Colonic mucosa (tissue), 4 donors: ENCODE data around the gene POU2F1. TPM values are rescaled to one million over a fixed set of nuclear protein-coding genes. Genes with fewer than 3 reads are reported as not detected.
"Not testable (repeated sequence)": the region's sequence is repeated elsewhere in the genome, so short reads cannot be mapped to it uniquely, and the experiment has no call there.

Experiments used
- DNase-seq: peaks from one replicate; pipeline ENCODE4 v3.0.0-alpha.2; 2020
- H3K27ac ChIP-seq: fragments of 200-600 bp; one replicate; pipeline ENCODE4 v1.8.0; 2021
- H3K27me3 ChIP-seq: fragments of 200-600 bp; one replicate; pipeline ENCODE4 v1.8.0; 2021
- H3K36me3 ChIP-seq: fragments of 200-600 bp; one replicate; pipeline ENCODE4 v1.8.0; 2021
- H3K4me1 ChIP-seq: fragments of 200-600 bp; one replicate; pipeline ENCODE4 v1.8.0; 2021; ENCODE audit warnings: mild to moderate bottlenecking
- H3K4me3 ChIP-seq: fragments of 200-600 bp; one replicate; pipeline ENCODE4 v1.8.0; 2021
- H3K9ac ChIP-seq, 2 donors: one replicate each; pipeline ENCODE4 v1.7.0; 2013; ENCODE audit warnings: control low read depth in 2 of 2, low read depth in 2 of 2, low read length in 2 of 2
- H3K9me3 ChIP-seq: fragments of 200-600 bp; one replicate; pipeline ENCODE4 v1.8.0; 2021
- CTCF ChIP-seq: fragments of 200-600 bp; IDR thresholded peaks from one replicate; pipeline ENCODE4 v1.8.0; 2022; ENCODE audit warnings: antibody characterized with exemption, mild to moderate bottlenecking
- intact Hi-C: fragments of 100-400 bp; cut with DNase I; formaldehyde crosslinking; loops from one replicate; pipeline ENCODE4 v1.14.1; 2022
- total RNA-seq, 2 donors: library from RNA; stranded (reverse); fragmentation: NEBNext Ultra II Directional in 1 of 2; extraction: Animal tissue kit (Norgen Biotek cat#: 25700) in 1 of 2; gene quantifications; one replicate each; pipeline ENCODE4 v1.2.1, GENCODE V29; 2021
- donor health status: healthy.
- donor health status: DM: no; HTN: no; CAD: no.
- donor health status: DM: no; HTN: no; CAD: no.

POU2F1 gene
- total RNA-seq, 2 donors from 2014 or later: 16.4 to 24.4 TPM

- Histone ChIP-seq H3K4me1 (no peaks in the 10 kb centered on the region), H3K27me3 (no peaks in the 10 kb centered on the region), H3K9ac (no peak overlapping the region), H3K9me3 (no peaks in the 10 kb centered on the region), H3K36me3 (no peaks in the 10 kb centered on the region), H3K4me3 (no peak overlapping the region), H3K27ac (no peak overlapping the region)
- intact Hi-C loops: no loop called here
- DNase-seq: no peak
- TF ChIP-seq CTCF: no peak
Observed at GRCh38 chr1:167233373-167233772, 12.7 kb downstream of the POU2F1 start.

DNA sequence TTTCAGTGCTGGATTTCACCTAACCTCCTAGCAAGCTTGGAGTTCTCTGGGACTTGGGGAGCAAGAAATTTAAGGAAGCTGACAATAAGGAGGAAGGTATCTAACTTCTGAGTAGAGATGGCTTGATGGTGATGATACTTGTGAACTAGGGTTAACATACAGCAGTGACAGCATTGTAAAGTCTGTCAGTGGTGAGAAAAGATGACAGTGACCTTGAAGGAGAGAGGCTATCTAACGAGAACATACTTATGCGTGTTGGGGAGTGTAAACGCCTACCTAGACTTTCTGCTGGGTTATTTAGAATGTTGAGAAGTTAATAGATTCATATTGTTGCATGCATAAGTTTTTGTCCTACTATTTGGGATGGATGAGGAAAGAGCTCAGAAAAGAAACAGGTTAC is 16.3 kb downstream of the POU2F1 start:
- H3K9me3 ChIP-seq: no peaks in the 10 kb centered on the region
- H3K27ac ChIP-seq: no peak overlapping the region
- DNase-seq: no peak
- H3K4me1 ChIP-seq: no peaks in the 10 kb centered on the region
- H3K27me3 ChIP-seq: no peaks in the 10 kb centered on the region
- H3K4me3 ChIP-seq: no peak overlapping the region
- H3K36me3 ChIP-seq: no peaks in the 10 kb centered on the region
- intact Hi-C loops: no loop called here
- no peak for TF ChIP-seq CTCF
- H3K9ac ChIP-seq: no peak overlapping the region

DNA sequence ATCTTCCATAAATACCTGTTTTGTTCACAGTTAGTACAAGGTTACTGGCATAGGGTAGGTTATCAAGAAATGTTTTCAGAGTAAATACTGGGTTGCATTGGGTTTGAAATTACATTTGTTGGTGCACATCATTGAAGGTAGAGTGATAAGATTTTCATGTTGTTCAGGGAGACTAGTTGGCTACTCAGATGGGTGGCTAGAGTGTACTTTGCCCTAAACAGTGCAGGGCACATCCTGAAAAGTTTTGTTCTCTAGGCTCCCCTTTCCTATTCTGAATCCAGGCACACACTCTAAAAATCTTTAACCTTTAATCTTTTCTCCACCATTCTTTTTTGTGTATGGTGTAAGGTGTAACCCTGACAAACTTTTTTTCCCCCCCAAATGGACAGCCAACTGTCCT is 18.0 kb downstream of the POU2F1 start:
- DNase-seq: no peak
- Histone ChIP-seq H3K36me3 (no peaks in the 10 kb centered on the region), H3K27me3 (no peaks in the 10 kb centered on the region), H3K27ac (no peak overlapping the region), H3K9ac (no peak overlapping the region), H3K9me3 (no peaks in the 10 kb centered on the region), H3K4me3 (no peak overlapping the region), H3K4me1 (no peaks in the 10 kb centered on the region)
- intact Hi-C loops: no loop called here
- no peak for TF ChIP-seq CTCF

GRCh38 chr1:167239257-167239656 is 18.6 kb downstream of the POU2F1 start:
- H3K9ac ChIP-seq: no peak overlapping the region
- no peaks in the 10 kb centered on the region for H3K36me3 ChIP-seq
- intact Hi-C loops: no loop called here
- H3K27me3 ChIP-seq: no peaks in the 10 kb centered on the region
- no peak for TF ChIP-seq CTCF
- no peak overlapping the region for H3K4me3 ChIP-seq
- DNase-seq: no peak
- no peaks in the 10 kb centered on the region for H3K4me1 ChIP-seq
- H3K9me3 ChIP-seq: no peaks in the 10 kb centered on the region
- H3K27ac ChIP-seq: no peak overlapping the region

DNA sequence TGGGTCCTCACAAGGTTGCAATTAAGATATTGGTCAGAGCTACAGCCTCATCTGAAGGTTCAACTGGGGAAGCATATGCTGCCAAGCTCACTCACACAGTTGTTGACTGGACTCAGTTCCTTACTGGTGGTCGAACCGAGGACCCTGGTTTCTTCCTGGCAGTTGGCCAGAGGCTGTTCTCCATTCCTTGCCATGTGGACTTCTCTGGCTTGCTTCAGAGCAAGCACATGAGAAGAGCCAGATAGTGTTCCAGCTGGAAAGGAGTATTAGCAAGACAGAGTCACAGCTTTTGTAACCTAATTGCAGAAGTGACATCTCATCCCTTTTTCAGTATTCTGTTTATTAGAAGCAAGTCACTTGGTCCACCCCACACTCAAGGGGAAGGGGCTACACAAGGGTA is 23.6 kb downstream of the POU2F1 start:
- Histone ChIP-seq H3K27me3 (no peaks in the 10 kb centered on the region), H3K4me1 (no peaks in the 10 kb centered on the region)

GRCh38 chr1:167245168-167245567 is 24.5 kb downstream of the POU2F1 start:
- intact Hi-C loops, H3K27ac ChIP-seq, H3K9ac ChIP-seq, H3K36me3 ChIP-seq, H3K4me3 ChIP-seq, DNase-seq, H3K9me3 ChIP-seq, H3K27me3 ChIP-seq, H3K4me1 ChIP-seq: not testable (repeated sequence)

More for the DNA sequence above, 23.6 kb downstream of the POU2F1 start:
- Histone ChIP-seq H3K27ac (no peak overlapping the region), H3K4me3 (no peak overlapping the region), H3K9me3 (no peaks in the 10 kb centered on the region), H3K36me3 (no peaks in the 10 kb centered on the region), H3K9ac (no peak overlapping the region)
- intact Hi-C loops: no loop called here
- no peak for DNase-seq
- TF ChIP-seq CTCF: no peak
